DND-41 (cell line): ENCODE measurements around the gene GRK3.

Experiments
- CTCF ChIP-seq: IDR thresholded peaks from 2 replicates; pipeline ENCODE4 v1.5.1; 2012; ENCODE audit warnings: borderline replicate concordance, low read length, moderate library complexity, mild to moderate bottlenecking; ENCODE audit not compliant: poor library complexity, severe bottlenecking; ENCODE audit errors: extremely low read depth
- EZH2 ChIP-seq: IDR thresholded peaks from 3 replicates; pipeline ENCODE4 v1.6.1; 2012; ENCODE audit warnings: borderline replicate concordance, low read depth, mild to moderate bottlenecking, moderate library complexity, low read length, inconsistent platforms; ENCODE audit not compliant: severe bottlenecking

DNA sequence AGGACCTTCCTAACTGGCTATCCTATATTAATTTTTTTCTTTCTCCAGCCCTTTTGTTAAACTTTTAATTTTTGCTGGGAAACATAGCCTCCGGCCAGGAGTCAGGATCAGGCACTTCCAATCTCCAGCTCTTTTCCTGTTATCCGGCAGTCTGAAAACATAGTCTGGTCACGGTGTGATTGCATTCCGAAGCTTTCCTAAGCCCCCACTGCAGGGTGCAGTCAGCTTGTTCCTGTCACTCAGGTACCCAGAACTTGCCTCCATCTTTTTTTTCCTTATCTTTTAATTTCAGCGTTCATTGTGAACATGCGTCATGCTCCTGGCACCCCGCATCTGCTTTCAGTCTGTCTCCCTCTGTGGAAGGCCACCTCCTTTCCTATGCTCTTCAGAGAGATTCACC is 59.4 kb downstream of the GRK3 start:
- no peak for TF ChIP-seq CTCF
- no peak for TF ChIP-seq EZH2
